Left renal pelvis (tissue), 4 donors: ENCODE results near the gene LAMP2. TPM values are rescaled to one million over a fixed set of nuclear protein-coding genes. Genes with fewer than 3 reads are reported as not detected.

ENCODE experiments used
- polyA plus RNA-seq, 4 donors: library from polyadenylated mRNA; unstranded; fragments of 120-200 nt; gene quantifications; one replicate each; pipeline ENCODE4 v1.2.1, GENCODE V29; 2013; ENCODE audit not compliant: insufficient read length in 4 of 4

The LAMP2 gene
- polyA plus RNA-seq, 4 donors = 126 to 169 (median 147) TPM

Other genes starting within 250 kb of the LAMP2 start
- gene ZBTB33, start 218.5 kb downstream of the LAMP2 start, polyA plus RNA-seq = 10 to 100 TPM; 20.7 to 35.3 (median 25.0) TPM
- 10 to 100 TPM in 1 of 4 donors, 1 to 10 TPM in 1, under 1 TPM in 2; 0.49 to 13.5 (median 0.88) TPM for gene TMEM255A, start 157.8 kb downstream of the LAMP2 start, polyA plus RNA-seq
- gene ATP1B4, start 107.2 kb downstream of the LAMP2 start, polyA plus RNA-seq = under 1 TPM in 3 of 4 donors, not detected in 1; 0.04 to 0.10 (median 0.05) TPM
- 10 to 100 TPM; 68.8 to 81.9 (median 73.2) TPM for gene CUL4B, start 91.7 kb upstream of the LAMP2 start, polyA plus RNA-seq
- 10 to 100 TPM; 48.0 to 59.6 (median 56.2) TPM for gene MCTS1, start 134.8 kb upstream of the LAMP2 start, polyA plus RNA-seq
- 10 to 100 TPM; 29.0 to 37.0 (median 35.5) TPM for gene C1GALT1C1, start 160.8 kb upstream of the LAMP2 start, polyA plus RNA-seq